Suprapubic skin (tissue), 3 donors: ENCODE measurements around the gene KIAA0930.

Experiments used
- CTCF ChIP-seq, 2 donors: fragments of 200-600 bp in 1 of 2; fragments of 450-650 bp in 1 of 2; sonication (generic) in 1 of 2; IDR thresholded peaks; one replicate each; pipeline ENCODE4 v1.5.1; 2016 to 2019; ENCODE audit warnings: antibody characterized with exemption in 2 of 2, mild to moderate bottlenecking in 1 of 2, moderate library complexity in 1 of 2
- EP300 ChIP-seq: sonication (generic); formaldehyde crosslinking; IDR thresholded peaks from one replicate; pipeline ENCODE4 v1.6.1; 2017; ENCODE audit warnings: antibody characterized with exemption

- TF ChIP-seq CTCF (IDR thresholded peaks at IDR 0.05) (no peak), EP300 (no peak)
Measured at GRCh38 chr22:45210991-45211390, 29.7 kb downstream of the KIAA0930 start.
